HepG2 (cell line): ENCODE data around the gene CIAO3. TPM values are rescaled to one million over a fixed set of nuclear protein-coding genes. Genes with fewer than 3 reads are reported as not detected.

Source experiments
- ARID3A ChIP-seq: IDR thresholded peaks from 2 replicates; pipeline ENCODE4 v1.6.1; 2012; ENCODE audit warnings: low read depth, low read length, improper control_type of control experiment
- CHD4 ChIP-seq: fragments of 200-600 bp; sonication (generic); IDR thresholded peaks from 2 replicates; pipeline ENCODE4 v1.7.0; 2017; ENCODE audit warnings: mild to moderate bottlenecking, low read length, borderline replicate concordance
- HOXA9 ChIP-seq: sonication (generic); formaldehyde crosslinking; IDR thresholded peaks from 2 replicates; pipeline ENCODE4 v1.8.1; 2022; ENCODE audit warnings: missing genetic modification reagents, mild to moderate bottlenecking, moderate library complexity, borderline replicate concordance
- KLF12 ChIP-seq: sonication (generic); formaldehyde crosslinking; IDR thresholded peaks from 2 replicates; pipeline ENCODE4 v1.4.0; 2020; ENCODE audit warnings: missing genetic modification reagents, borderline replicate concordance
- KLF16 ChIP-seq, 2 experiments: sonication (generic) in 1 of 2; formaldehyde crosslinking in 1 of 2; IDR thresholded peaks; 2 replicates each; pipeline versions ENCODE4 v1.6.1 to v1.8.0; 2016 to 2023; ENCODE audit warnings: missing genetic modification reagents in 2 of 2, missing compliant biosample characterization in 1 of 2
- POGK ChIP-seq: sonication (generic); formaldehyde crosslinking; conservative IDR thresholded peaks from 2 replicates; pipeline ENCODE4 v1.8.0; 2022; ENCODE audit warnings: mild to moderate bottlenecking, moderate library complexity, missing genetic modification reagents
- TAF1 ChIP-seq: sonication (generic); formaldehyde crosslinking; IDR thresholded peaks from 2 replicates; pipeline ENCODE4 v1.4.0; 2020; ENCODE audit warnings: missing genetic modification reagents
- ZBTB38 ChIP-seq: sonication (generic); formaldehyde crosslinking; IDR thresholded peaks from 2 replicates; pipeline ENCODE4 v1.5.1; 2020; ENCODE audit warnings: mild to moderate bottlenecking, missing genetic modification reagents
- ZC3H13 ChIP-seq: sonication (generic); formaldehyde crosslinking; IDR thresholded peaks from 2 replicates; pipeline ENCODE4 v1.8.1; 2023; ENCODE audit warnings: mild to moderate bottlenecking, missing genetic modification reagents, moderate library complexity
- ZNF337 ChIP-seq: sonication (generic); formaldehyde crosslinking; IDR thresholded peaks from 2 replicates; pipeline ENCODE4 v1.5.1; 2020; ENCODE audit warnings: missing genetic modification reagents, low read depth, mild to moderate bottlenecking, borderline replicate concordance
- ZNF546 ChIP-seq: sonication (generic); formaldehyde crosslinking; conservative IDR thresholded peaks from 2 replicates; pipeline ENCODE4 v1.8.1; 2023; ENCODE audit warnings: mild to moderate bottlenecking, missing genetic modification reagents
- ZNF7 ChIP-seq: IDR thresholded peaks from 2 replicates; pipeline ENCODE4 v1.6.1; 2016; ENCODE audit warnings: missing biosample characterization, missing genetic modification reagents
- ZNF776 ChIP-seq: sonication (generic); formaldehyde crosslinking; IDR thresholded peaks from 2 replicates; pipeline ENCODE4 v1.4.0; 2020; ENCODE audit warnings: mild to moderate bottlenecking, missing genetic modification reagents
- ZNF841 ChIP-seq: sonication (generic); formaldehyde crosslinking; IDR thresholded peaks from 2 replicates; pipeline ENCODE4 v1.8.1; 2023; ENCODE audit warnings: missing genetic modification reagents, borderline replicate concordance
- ZXDC ChIP-seq: sonication (generic); formaldehyde crosslinking; IDR thresholded peaks from 2 replicates; pipeline ENCODE4 v1.5.0; 2020; ENCODE audit warnings: mild to moderate bottlenecking, missing genetic modification reagents
- polyA plus RNA-seq, 8 experiments: library from polyadenylated mRNA; depleted of rRNA in 3 of 8; stranded (reverse) in 7 of 8; unstranded in 1 of 8; fragments of >200 nt; fragmentation: Illumina TruSeq in 4 of 8; extraction: Trizol in 4 of 8; gene quantifications; 2 replicates each; pipeline versions ENCODE4 v1.2.1 to v1.2.3, GENCODE V29; 2011 to 2016; ENCODE audit warnings: low read depth in 4 of 8, missing spikeins in 1 of 8, mixed read lengths in 1 of 8; ENCODE audit not compliant: insufficient read depth in 1 of 8
- total RNA-seq, 5 experiments: library from RNA; depleted of rRNA; stranded (reverse); fragments of >200 nt; fragmentation: Illumina TruSeq; extraction: Trizol; gene quantifications; 2 replicates each; pipeline ENCODE4 v1.2.3, GENCODE V29; 2016; ENCODE audit warnings: low read depth in 1 of 5
- TF ChIP-seq, protein P1 (sequence below): sonication (generic); formaldehyde crosslinking; IDR thresholded peaks from 2 replicates; pipeline ENCODE4 v1.4.0; 2020; ENCODE audit warnings: mild to moderate bottlenecking, missing genetic modification reagents
- TF ChIP-seq, protein P2 (sequence below): sonication (generic); formaldehyde crosslinking; IDR thresholded peaks from 2 replicates; pipeline ENCODE4 v1.9.0; 2021; ENCODE audit warnings: missing genetic modification reagents, borderline replicate concordance

Gene CIAO3
- total and polyA plus RNA-seq, 2 of the 13 experiments (the other 11 are each of a cell fraction or from before 2014, with no cell fraction given) = 21.7 to 25.0 TPM

DNA sequence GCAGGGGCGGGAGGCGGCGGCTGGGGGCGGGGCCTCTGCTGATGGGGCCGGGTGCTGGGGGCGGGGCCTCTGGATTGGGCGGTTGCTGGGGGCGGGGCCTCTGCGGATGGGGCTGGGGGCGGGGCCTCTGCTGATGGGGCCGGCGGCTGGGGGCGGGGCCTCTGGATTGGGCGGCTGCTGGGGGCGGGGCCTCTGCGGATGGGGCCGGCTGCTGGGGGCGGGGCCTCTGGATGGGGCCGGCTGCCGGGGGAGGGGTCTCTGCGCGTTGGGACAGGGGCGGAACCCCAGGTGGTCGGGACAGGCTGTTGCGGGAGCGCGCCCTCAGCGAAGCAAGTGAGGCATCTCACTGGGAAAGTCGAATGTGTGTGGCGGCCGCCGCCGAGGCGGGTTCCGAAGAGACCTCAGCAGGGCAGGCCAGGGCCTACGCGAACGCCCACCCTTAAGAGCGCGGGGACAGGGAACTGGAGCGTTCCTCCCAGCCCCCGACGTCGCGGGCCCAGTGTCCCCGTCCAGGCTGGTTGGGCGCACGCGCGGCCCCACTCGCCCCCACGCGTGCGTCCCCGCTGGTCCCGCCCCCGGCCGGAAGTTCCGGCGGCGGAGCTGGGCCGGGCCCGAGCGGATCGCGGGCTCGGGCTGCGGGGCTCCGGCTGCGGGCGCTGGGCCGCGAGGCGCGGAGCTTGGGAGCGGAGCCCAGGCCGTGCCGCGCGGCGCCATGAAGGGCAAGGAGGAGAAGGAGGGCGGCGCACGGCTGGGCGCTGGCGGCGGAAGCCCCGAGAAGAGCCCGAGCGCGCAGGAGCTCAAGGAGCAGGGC is 60.8 kb downstream of the CIAO3 start, which contains the start of gene STUB1 (continued):
- TF ChIP-seq, protein P1, sequence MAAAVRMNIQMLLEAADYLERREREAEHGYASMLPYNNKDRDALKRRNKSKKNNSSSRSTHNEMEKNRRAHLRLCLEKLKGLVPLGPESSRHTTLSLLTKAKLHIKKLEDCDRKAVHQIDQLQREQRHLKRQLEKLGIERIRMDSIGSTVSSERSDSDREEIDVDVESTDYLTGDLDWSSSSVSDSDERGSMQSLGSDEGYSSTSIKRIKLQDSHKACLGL = peak; percentile 38; the same call in 1 of the 2 replicates
- TF ChIP-seq ZBTB38 (peak; percentile 46), ZNF841 (CRISPR knock-in tag) (no peak), HOXA9 (no peak), CHD4 (no peak), ZNF7 (CRISPR knock-in tag) (no peak), ZNF337 (no peak), ZXDC (CRISPR knock-in tag) (no peak), ZNF546 (CRISPR knock-in tag) (0 out of 2 replicates have a peak, but pooled peaks have one; percentile 47), ZC3H13 (CRISPR knock-in tag) (no peak; the same call in 1 of the 2 replicates), KLF16 (CRISPR knock-in tag; IDR thresholded peaks at IDR 0.05) (no peak), POGK (CRISPR knock-in tag) (no peak), ARID3A (no peak), ZNF776 (CRISPR knock-in tag) (no peak; the same call in 1 of the 2 replicates), TAF1 (CRISPR knock-in tag) (peak; percentile 16; the same call in 1 of the 2 replicates), KLF12 (CRISPR knock-in tag) (0 out of 2 replicates have a peak, but pooled peaks have one; percentile 46)
- TF ChIP-seq, protein P2, sequence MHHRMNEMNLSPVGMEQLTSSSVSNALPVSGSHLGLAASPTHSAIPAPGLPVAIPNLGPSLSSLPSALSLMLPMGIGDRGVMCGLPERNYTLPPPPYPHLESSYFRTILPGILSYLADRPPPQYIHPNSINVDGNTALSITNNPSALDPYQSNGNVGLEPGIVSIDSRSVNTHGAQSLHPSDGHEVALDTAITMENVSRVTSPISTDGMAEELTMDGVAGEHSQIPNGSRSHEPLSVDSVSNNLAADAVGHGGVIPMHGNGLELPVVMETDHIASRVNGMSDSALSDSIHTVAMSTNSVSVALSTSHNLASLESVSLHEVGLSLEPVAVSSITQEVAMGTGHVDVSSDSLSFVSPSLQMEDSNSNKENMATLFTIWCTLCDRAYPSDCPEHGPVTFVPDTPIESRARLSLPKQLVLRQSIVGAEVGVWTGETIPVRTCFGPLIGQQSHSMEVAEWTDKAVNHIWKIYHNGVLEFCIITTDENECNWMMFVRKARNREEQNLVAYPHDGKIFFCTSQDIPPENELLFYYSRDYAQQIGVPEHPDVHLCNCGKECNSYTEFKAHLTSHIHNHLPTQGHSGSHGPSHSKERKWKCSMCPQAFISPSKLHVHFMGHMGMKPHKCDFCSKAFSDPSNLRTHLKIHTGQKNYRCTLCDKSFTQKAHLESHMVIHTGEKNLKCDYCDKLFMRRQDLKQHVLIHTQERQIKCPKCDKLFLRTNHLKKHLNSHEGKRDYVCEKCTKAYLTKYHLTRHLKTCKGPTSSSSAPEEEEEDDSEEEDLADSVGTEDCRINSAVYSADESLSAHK (CRISPR knock-in tag) = no peak
